SU-DHL-6 (cell line): ENCODE measurements around the gene GPR84.
"Not testable (repeated sequence)": the region's sequence is repeated elsewhere in the genome, so short reads cannot be mapped to it uniquely, and the experiment has no call there.

Experiments used
- H2AFZ ChIP-seq: fragments of 200-600 bp; sonication (generic); 2 replicates; pipeline ENCODE4 v1.6.1; 2014; ENCODE audit warnings: low read depth, mild to moderate bottlenecking, moderate library complexity, mixed read lengths, antibody characterized with exemption, low read length; ENCODE audit not compliant: severe bottlenecking
- H3F3A ChIP-seq: fragments of 200-600 bp; shearing (Covaris generic); 2 replicates; pipeline ENCODE4 v1.6.0; 2016; ENCODE audit warnings: antibody characterized with exemption, mild to moderate bottlenecking; ENCODE audit not compliant: insufficient read depth
- H3K27ac ChIP-seq: fragments of 200-600 bp; sonication (generic); 2 replicates; pipeline ENCODE4 v1.5.1; 2016; ENCODE audit warnings: low read depth, mild to moderate bottlenecking, low read length, moderate library complexity, mixed read lengths
- H3K27me3 ChIP-seq: fragments of 200-600 bp; sonication (generic), shearing (Covaris generic); 2 replicates; pipeline ENCODE4 v1.6.0; 2014; ENCODE audit warnings: mild to moderate bottlenecking, low read length
- H3K36me3 ChIP-seq: fragments of 200-600 bp; sonication (generic); 2 replicates; pipeline ENCODE4 v1.6.1; 2014; ENCODE audit warnings: mild to moderate bottlenecking, low read length, mixed read lengths
- H3K4me2 ChIP-seq: fragments of 300-600, 200-600 bp; shearing (Covaris generic), sonication (generic); 2 replicates; pipeline ENCODE4 v1.6.0; 2014; ENCODE audit warnings: low read length, low read depth, mild to moderate bottlenecking; ENCODE audit not compliant: poor library complexity, severe bottlenecking
- H3K4me3 ChIP-seq: fragments of 200-600 bp; sonication (generic); 2 replicates; pipeline ENCODE4 v1.5.1; 2014; ENCODE audit warnings: antibody characterized with exemption, low read length, mild to moderate bottlenecking, mixed read lengths; ENCODE audit not compliant: insufficient read depth, poor library complexity, severe bottlenecking
- H3K79me2 ChIP-seq: fragments of 200-600 bp; sonication (generic); 2 replicates; pipeline ENCODE4 v1.6.1; 2014; ENCODE audit warnings: mild to moderate bottlenecking, low read length, moderate library complexity; ENCODE audit not compliant: insufficient read depth
- H3K9ac ChIP-seq: fragments of 200-600 bp; sonication (generic); 2 replicates; pipeline ENCODE4 v1.7.0; 2014; ENCODE audit warnings: mild to moderate bottlenecking, low read length
- H3K9me2 ChIP-seq: fragments of 200-600 bp; sonication (generic); replicated peaks from 2 replicates; pipeline ENCODE4 v1.6.1; 2014; ENCODE audit warnings: low read length; ENCODE audit not compliant: insufficient read depth
- H3K9me3 ChIP-seq: fragments of 200-600 bp; sonication (generic); 2 replicates; pipeline ENCODE4 v1.6.1; 2014; ENCODE audit warnings: low read length, mixed read lengths; ENCODE audit not compliant: insufficient read depth
- H4K20me1 ChIP-seq: fragments of 200-600 bp; sonication (generic); 2 replicates; pipeline ENCODE4 v1.6.1; 2014; ENCODE audit warnings: low read depth, mild to moderate bottlenecking, antibody characterized with exemption, low read length, moderate library complexity, mixed read lengths
- EZH2phosphoT487 ChIP-seq: fragments of 200-600 bp; sonication (generic), shearing (Covaris generic); conservative IDR thresholded peaks from 2 replicates; pipeline ENCODE4 v1.6.1; 2018; ENCODE audit warnings: mild to moderate bottlenecking, antibody characterized with exemption, low read length, moderate library complexity, mixed read lengths
- TF ChIP-seq, protein P1 (sequence below): fragments of 200-600 bp; sonication (generic); IDR thresholded peaks from one replicate; pipeline ENCODE4 v1.5.1; 2017; ENCODE audit warnings: antibody characterized with exemption, mild to moderate bottlenecking, low read length, moderate library complexity; ENCODE audit not compliant: insufficient read depth, poor library complexity, severe bottlenecking

Gene GPR84

DNA sequence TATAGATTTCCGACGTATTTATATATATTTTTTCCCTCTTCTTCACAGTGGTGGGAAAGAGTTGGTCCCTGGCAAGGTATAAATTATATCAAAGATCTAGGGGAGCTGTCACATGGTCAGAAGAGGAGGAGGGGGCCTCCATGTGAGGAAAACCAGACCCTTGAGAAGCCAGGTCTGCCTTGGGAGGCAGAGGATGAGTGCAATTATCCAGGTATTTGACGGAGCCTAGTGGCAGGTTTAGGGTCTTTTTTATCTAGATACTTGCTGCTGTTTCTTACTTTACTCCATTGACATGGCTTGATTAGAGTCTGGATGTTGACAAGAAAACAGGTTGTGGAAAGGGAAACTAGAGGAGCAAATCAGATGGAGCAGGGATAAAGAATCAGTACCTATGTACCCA, 33.8 kb downstream of the GPR84 start:
- no peaks in the 10 kb centered on the region for H3K9me3 ChIP-seq
- no peak overlapping the region for H3K27ac ChIP-seq
- H4K20me1 ChIP-seq, result peaks cover 4% of the 10 kb centered on the region; the same call in 1 of the 2 replicates
- H3K36me3 ChIP-seq, result no peaks in the 10 kb centered on the region
- no peaks in the 10 kb centered on the region for H3K27me3 ChIP-seq
- TF ChIP-seq EZH2phosphoT487, result no peak
- TF ChIP-seq, protein P1, sequence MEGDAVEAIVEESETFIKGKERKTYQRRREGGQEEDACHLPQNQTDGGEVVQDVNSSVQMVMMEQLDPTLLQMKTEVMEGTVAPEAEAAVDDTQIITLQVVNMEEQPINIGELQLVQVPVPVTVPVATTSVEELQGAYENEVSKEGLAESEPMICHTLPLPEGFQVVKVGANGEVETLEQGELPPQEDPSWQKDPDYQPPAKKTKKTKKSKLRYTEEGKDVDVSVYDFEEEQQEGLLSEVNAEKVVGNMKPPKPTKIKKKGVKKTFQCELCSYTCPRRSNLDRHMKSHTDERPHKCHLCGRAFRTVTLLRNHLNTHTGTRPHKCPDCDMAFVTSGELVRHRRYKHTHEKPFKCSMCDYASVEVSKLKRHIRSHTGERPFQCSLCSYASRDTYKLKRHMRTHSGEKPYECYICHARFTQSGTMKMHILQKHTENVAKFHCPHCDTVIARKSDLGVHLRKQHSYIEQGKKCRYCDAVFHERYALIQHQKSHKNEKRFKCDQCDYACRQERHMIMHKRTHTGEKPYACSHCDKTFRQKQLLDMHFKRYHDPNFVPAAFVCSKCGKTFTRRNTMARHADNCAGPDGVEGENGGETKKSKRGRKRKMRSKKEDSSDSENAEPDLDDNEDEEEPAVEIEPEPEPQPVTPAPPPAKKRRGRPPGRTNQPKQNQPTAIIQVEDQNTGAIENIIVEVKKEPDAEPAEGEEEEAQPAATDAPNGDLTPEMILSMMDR, result no peak
- no peak overlapping the region for H3K4me3 ChIP-seq
- H3K79me2 ChIP-seq, result peaks cover 8% of the 10 kb centered on the region
- H3K4me2 ChIP-seq, result no peak overlapping the region
- H3F3A ChIP-seq, result no peaks in the 10 kb centered on the region
- no peak overlapping the region for H3K9ac ChIP-seq
- no peaks in the 10 kb centered on the region for H3K9me2 ChIP-seq
- H2AFZ ChIP-seq, result no peak overlapping the region

DNA sequence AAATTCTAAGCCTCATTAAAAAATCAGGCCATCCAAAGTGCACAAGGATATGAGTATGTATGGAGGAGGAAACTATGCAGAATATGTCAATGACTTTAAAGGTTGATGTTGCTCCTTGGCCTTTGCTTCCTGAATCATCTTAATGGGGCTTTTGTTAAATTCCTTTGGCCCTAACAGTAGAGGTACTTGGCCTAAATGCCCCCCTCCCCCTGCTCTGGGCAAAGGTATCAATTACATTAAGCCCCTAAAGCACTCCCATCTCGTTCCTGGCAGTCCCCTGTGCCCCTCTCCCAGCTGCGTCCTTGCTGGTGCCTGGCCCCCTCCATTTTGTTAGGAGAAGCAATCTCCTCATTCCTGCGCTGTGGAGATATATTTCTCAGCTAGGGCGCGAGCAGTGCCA, 34.5 kb downstream of the GPR84 start:
- Histone ChIP-seq H3K27me3 (no peaks in the 10 kb centered on the region), H3K4me3 (no peak overlapping the region), H3K4me2 (no peak overlapping the region), H4K20me1 (peaks cover 4% of the 10 kb centered on the region; the same call in 1 of the 2 replicates), H3K36me3 (no peaks in the 10 kb centered on the region), H3K9me2 (no peaks in the 10 kb centered on the region), H3K79me2 (peaks cover 11% of the 10 kb centered on the region), H3K27ac (no peak overlapping the region), H3F3A (no peaks in the 10 kb centered on the region), H2AFZ (no peak overlapping the region), H3K9me3 (no peaks in the 10 kb centered on the region), H3K9ac (no peak overlapping the region)
- TF ChIP-seq, protein P1, result no peak
- TF ChIP-seq EZH2phosphoT487, result no peak

GRCh38 chr12:54328595-54329337, 35.5 kb downstream of the GPR84 start:
- H3F3A ChIP-seq, result no peaks in the 10 kb centered on the region
- H2AFZ ChIP-seq, result no peak overlapping the region
- no peaks in the 10 kb centered on the region for H3K36me3 ChIP-seq
- H4K20me1 ChIP-seq, result peaks cover 4% of the 10 kb centered on the region; the same call in 1 of the 2 replicates
- H3K27ac ChIP-seq, result no peak overlapping the region
- peaks cover 11% of the 10 kb centered on the region for H3K79me2 ChIP-seq
- no peaks in the 10 kb centered on the region for H3K9me3 ChIP-seq
- no peak overlapping the region for H3K4me2 ChIP-seq
- no peak overlapping the region for H3K9ac ChIP-seq
- H3K4me3 ChIP-seq, result no peak overlapping the region
- TF ChIP-seq, protein P1, result no peak
- TF ChIP-seq EZH2phosphoT487, result no peak
- H3K9me2 ChIP-seq, result no peaks in the 10 kb centered on the region
- H3K27me3 ChIP-seq, result no peaks in the 10 kb centered on the region

DNA sequence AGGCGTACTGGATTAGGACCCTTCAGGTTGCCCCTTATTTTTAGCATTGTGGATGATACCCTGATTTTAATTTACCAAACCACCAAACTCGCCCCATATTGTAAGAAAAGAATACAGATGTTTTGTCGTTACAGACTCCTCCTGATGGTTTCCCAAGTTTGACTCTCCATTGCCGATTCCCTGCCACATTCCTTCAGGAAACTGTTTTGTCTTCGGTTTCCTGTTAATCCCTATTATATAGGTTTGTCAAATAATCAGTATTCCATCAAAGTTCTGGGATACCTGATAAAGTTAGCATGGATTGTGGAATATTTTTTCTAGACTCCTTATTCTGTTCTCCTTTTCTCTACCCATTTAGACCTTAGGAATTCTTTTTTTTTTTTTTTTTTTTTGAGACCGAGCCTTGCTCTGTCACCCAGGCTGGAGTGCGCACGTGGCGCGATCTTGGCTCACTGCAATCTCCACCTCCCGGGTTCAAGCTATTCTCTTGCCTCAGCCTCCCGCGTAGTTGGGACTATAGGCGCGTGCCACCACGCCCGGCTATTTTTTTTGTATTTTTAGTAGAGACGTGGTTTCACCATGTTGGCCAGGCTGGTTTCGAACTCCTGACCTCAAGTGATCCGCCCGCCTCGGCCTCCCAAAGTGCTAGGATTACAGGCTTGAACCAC, 38.7 kb downstream of the GPR84 start:
- H3K9ac ChIP-seq, result peak overlapping the region; percentile 69
- peak overlapping the region; percentile 100 for H3K4me2 ChIP-seq
- H3K27me3 ChIP-seq, H3F3A ChIP-seq, H3K27ac ChIP-seq, H3K9me3 ChIP-seq, H4K20me1 ChIP-seq, H3K9me2 ChIP-seq, H3K36me3 ChIP-seq: not testable (repeated sequence)
- H3K4me3 ChIP-seq, result peak overlapping the region; percentile 79
- peak overlapping the region; percentile 70 for H2AFZ ChIP-seq
- peaks cover 11% of the 10 kb centered on the region for H3K79me2 ChIP-seq
